Gastroesophageal sphincter (tissue), 3 donors: ENCODE results near the gene DFFB.

Source experiments
- CTCF ChIP-seq, 4 experiments: fragments of 200-600 bp in 2 of 4; fragments of 450-650 bp in 2 of 4; sonication (generic) in 1 of 4; IDR thresholded peaks; one replicate each; pipeline ENCODE4 v1.5.1; 2017 to 2019; ENCODE audit warnings: antibody characterized with exemption in 4 of 4, mild to moderate bottlenecking in 2 of 4, moderate library complexity in 2 of 4
- EP300 ChIP-seq: sonication (generic); formaldehyde crosslinking; IDR thresholded peaks from one replicate; pipeline ENCODE4 v1.6.1; 2017; ENCODE audit warnings: antibody characterized with exemption, mild to moderate bottlenecking
- POLR2A ChIP-seq, 2 donors: fragments of 450-650 bp; IDR thresholded peaks; one replicate each; pipeline ENCODE4 v1.6.1; 2017; ENCODE audit warnings: antibody characterized with exemption in 2 of 2, mild to moderate bottlenecking in 2 of 2, moderate library complexity in 1 of 2
- POLR2AphosphoS5 ChIP-seq: sonication (generic); formaldehyde crosslinking; IDR thresholded peaks from one replicate; pipeline ENCODE4 v1.6.1; 2017; ENCODE audit warnings: antibody characterized with exemption

GRCh38 chr1:3890389-3891328 lies 33.4 kb downstream of the DFFB start:
- TF ChIP-seq CTCF (IDR thresholded peaks at IDR 0.05): no peak
- no peak for TF ChIP-seq POLR2A (IDR thresholded peaks at IDR 0.05)
- TF ChIP-seq EP300: no peak
- no peak for TF ChIP-seq POLR2AphosphoS5
